IMR-90 (cell line): Measurements from ENCODE around the gene ACTMAP. TPM values are rescaled to one million over a fixed set of nuclear protein-coding genes. Genes with fewer than 3 reads are reported as not detected.

Experiments
- ATAC-seq: fragments of 200-7000 bp; cut with Tn5 transposase; 2 replicates; pipeline ENCODE4 v1.9.1; 2020; ENCODE audit warnings: low read depth, mild to moderate bottlenecking, moderate library complexity
- BruUV-seq: library from RNA; stranded (reverse); fragments of 400-500 nt; replicated peaks from 2 replicates; lab custom pipeline; 2021; lab: Mats Ljungman, UMichigan
- CTCF ChIA-PET: fragments of 300-600 bp; formaldehyde crosslinking; extraction: SDS; loops from one replicate; lab custom pipeline; 2021; ENCODE audit warnings: antibody characterized with exemption; lab: Yijun Ruan, JAX
- POLR2A ChIA-PET: fragments of 300-600 bp; sonication (Branson Sonifier 250); formaldehyde crosslinking; loops from one replicate; lab custom pipeline; 2022; ENCODE audit warnings: antibody characterized with exemption; ENCODE audit not compliant: unreplicated experiment; lab: Charles Lee
- DNase-seq: peaks from one replicate; pipeline ENCODE4 v3.0.0; 2013
- H2AFZ ChIP-seq: replicated peaks from 2 replicates; pipeline ENCODE3; 2013; ENCODE audit warnings: low read length, mild to moderate bottlenecking; ENCODE audit not compliant: poor library complexity
- H2AK5ac ChIP-seq: 2 replicates; pipeline ENCODE4 v1.6.1; 2013; ENCODE audit warnings: low read depth, low read length, inconsistent platforms
- H2AK9ac ChIP-seq: replicated peaks from 2 replicates; pipeline ENCODE3; 2013; ENCODE audit warnings: mild to moderate bottlenecking, low read depth, low read length, moderate library complexity; ENCODE audit not compliant: poor library complexity
- H2BK120ac ChIP-seq: 2 replicates; pipeline ENCODE4 v1.6.1; 2013; ENCODE audit warnings: low read depth, low read length, inconsistent platforms
- H2BK15ac ChIP-seq: 3 replicates; pipeline ENCODE4 v1.6.1; 2013; ENCODE audit warnings: low read depth, low read length, inconsistent platforms
- H2BK20ac ChIP-seq: 2 replicates; pipeline ENCODE4 v1.6.1; 2013; ENCODE audit warnings: low read depth, mild to moderate bottlenecking, inconsistent platforms, low read length, moderate library complexity
- H2BK5ac ChIP-seq: 2 replicates; pipeline ENCODE4 v1.6.1; 2013; ENCODE audit warnings: mild to moderate bottlenecking, low read depth, low read length, inconsistent platforms; ENCODE audit not compliant: poor library complexity, severe bottlenecking
- H3K14ac ChIP-seq: replicated peaks from 2 replicates; pipeline ENCODE4 v1.6.1; 2013; ENCODE audit warnings: low read depth, low read length, inconsistent platforms
- H3K18ac ChIP-seq: 2 replicates; pipeline ENCODE4 v1.6.1; 2013; ENCODE audit warnings: low read depth, low read length, control low read depth
- H3K23ac ChIP-seq: 2 replicates; pipeline ENCODE4 v1.6.1; 2013; ENCODE audit warnings: low read depth, low read length, inconsistent platforms
- H3K27ac ChIP-seq: 2 replicates; pipeline ENCODE4 v1.5.1; 2013; ENCODE audit warnings: mild to moderate bottlenecking, control low read depth, low read length; ENCODE audit not compliant: insufficient read depth
- H3K27me3 ChIP-seq: 2 replicates; pipeline ENCODE4 v1.6.1; 2013; ENCODE audit warnings: low read length; ENCODE audit not compliant: control insufficient read depth, insufficient read depth
- H3K36me3 ChIP-seq: 2 replicates; pipeline ENCODE4 v1.6.1; 2013; ENCODE audit warnings: low read length, mixed read lengths; ENCODE audit not compliant: control insufficient read depth, insufficient read depth
- H3K4ac ChIP-seq: 2 replicates; pipeline ENCODE4 v1.6.1; 2013; ENCODE audit warnings: low read depth, low read length, inconsistent platforms
- H3K4me1 ChIP-seq: 2 replicates; pipeline ENCODE4 v1.6.1; 2013; ENCODE audit warnings: low read length, mixed read lengths; ENCODE audit not compliant: control insufficient read depth, insufficient read depth
- H3K4me2 ChIP-seq: 2 replicates; pipeline ENCODE4 v1.6.1; 2013; ENCODE audit warnings: low read depth, mild to moderate bottlenecking, control low read depth, low read length, moderate library complexity
- H3K4me3 ChIP-seq: 2 replicates; pipeline ENCODE4 v1.5.1; 2013; ENCODE audit warnings: low read depth, mild to moderate bottlenecking, control low read depth, low read length, moderate library complexity; ENCODE audit not compliant: insufficient read depth
- H3K56ac ChIP-seq: 2 replicates; pipeline ENCODE4 v1.6.1; 2013; ENCODE audit warnings: low read length, inconsistent platforms; ENCODE audit not compliant: insufficient read depth; ENCODE audit errors: extremely low read depth
- H3K79me1 ChIP-seq, 2 experiments: 2 replicates each; pipeline ENCODE4 v1.6.1; 2013; ENCODE audit warnings: low read length in 2 of 2, inconsistent platforms in 1 of 2, low read depth in 1 of 2
- H3K9ac ChIP-seq: 2 replicates; pipeline ENCODE4 v1.6.1; 2013; ENCODE audit warnings: low read depth, low read length, control low read depth
- H3K9me1 ChIP-seq: 2 replicates; pipeline ENCODE4 v1.6.1; 2013; ENCODE audit warnings: low read length, inconsistent platforms; ENCODE audit not compliant: insufficient read depth
- H3K9me3 ChIP-seq: 2 replicates; pipeline ENCODE4 v1.6.1; 2013; ENCODE audit warnings: low read length; ENCODE audit not compliant: control insufficient read depth, insufficient read depth
- H4K20me1 ChIP-seq: 2 replicates; pipeline ENCODE4 v1.6.1; 2013; ENCODE audit warnings: low read length, inconsistent platforms; ENCODE audit not compliant: insufficient read depth
- H4K5ac ChIP-seq: 2 replicates; pipeline ENCODE4 v1.6.1; 2013; ENCODE audit warnings: mild to moderate bottlenecking, low read depth, low read length, control low read depth
- H4K8ac ChIP-seq, 2 experiments: 2 replicates each; pipeline ENCODE4 v1.6.1; 2013; ENCODE audit warnings: low read depth in 2 of 2, low read length in 2 of 2, control low read depth in 1 of 2, inconsistent platforms in 1 of 2
- H4K91ac ChIP-seq: 2 replicates; pipeline ENCODE4 v1.6.1; 2013; ENCODE audit warnings: low read depth, low read length, inconsistent platforms; ENCODE audit not compliant: insufficient read depth
- CEBPB ChIP-seq: IDR thresholded peaks from 2 replicates; pipeline ENCODE4 v1.6.1; 2012; ENCODE audit warnings: low read depth, low read length, improper control_type of control experiment
- MXI1 ChIP-seq: IDR thresholded peaks from 2 replicates; pipeline ENCODE4 v1.6.1; 2012; ENCODE audit warnings: low read depth, mild to moderate bottlenecking, low read length, moderate library complexity, borderline replicate concordance
- WGBS, 2 experiments: methylation state at CpG; one replicate each; pipeline versions ENCODE4 v1.1.5 to v1.1.7; 2013; ENCODE audit warnings: missing lambda C conversion rate in 2 of 2; ENCODE audit not compliant: insufficient read length in 1 of 2; ENCODE audit errors: extremely low coverage in 2 of 2; 5-methylcytosine and 5-hydroxymethylcytosine counted together
- dilution Hi-C: fragments of 300-500 bp; cut with HindIII; formaldehyde crosslinking; loops from one replicate; pipeline ENCODE4 v1.14.3; 2018; ENCODE audit warnings: low sequenced_read_pairs; ENCODE audit not compliant: unreplicated experiment
- in situ Hi-C: fragments of 300-500 bp; cut with MboI; formaldehyde crosslinking; loops from 3 replicates; pipeline ENCODE4 v1.14.3; 2019; ENCODE audit warnings: low sequenced_read_pairs, inconsistent platforms, mixed read lengths
- intact Hi-C: fragments of 100-400 bp; cut with micrococcal nuclease; formaldehyde crosslinking; loops from 2 replicates; pipeline ENCODE4 v1.10.0; 2022
- polyA plus RNA-seq, 3 experiments: library from polyadenylated mRNA; depleted of rRNA; stranded (reverse); fragments of >200 nt; gene quantifications; 2 replicates each; pipeline ENCODE4 v1.2.3, GENCODE V29; 2012; ENCODE audit warnings: low replicate concordance in 1 of 3
- total RNA-seq: library from RNA; depleted of rRNA; stranded (reverse); fragments of >200 nt; gene quantifications from 2 replicates; pipeline ENCODE4 v1.2.3, GENCODE V29; 2012

ACTMAP gene
- total and polyA plus RNA-seq, 2 of the 4 experiments (the other 2 are of a cell fraction): 0.54 to 5.4 TPM

- H3K56ac ChIP-seq: no peak overlapping the region
- dilution Hi-C loops (no loop called here), intact Hi-C loops (no loop called here), in situ Hi-C loops (no loop called here)
- H2AK5ac ChIP-seq: no peak overlapping the region
- no peak overlapping the region for H2BK5ac ChIP-seq
- H3K4me1 ChIP-seq: peaks cover 3% of the 10 kb centered on the region; the same call in 1 of the 2 replicates
- no peak overlapping the region for H4K91ac ChIP-seq
- no peak overlapping the region for H3K4ac ChIP-seq
- H3K36me3 ChIP-seq: peaks cover 7% of the 10 kb centered on the region
- H4K5ac ChIP-seq: no peak overlapping the region
- H3K9me3 ChIP-seq: no peaks in the 10 kb centered on the region
- peaks cover 7% of the 10 kb centered on the region for H3K9me1 ChIP-seq
- H4K20me1 ChIP-seq: peaks cover 5% of the 10 kb centered on the region; the same call in 1 of the 2 replicates
- no peak overlapping the region for H2BK120ac ChIP-seq
- ChIA-PET POLR2A (no interaction called here), CTCF (no interaction called here)
- no peak overlapping the region for H3K18ac ChIP-seq
- H2AFZ ChIP-seq: no peak overlapping the region
- no peak for DNase-seq
- no peak overlapping the region for H3K27ac ChIP-seq
- peak overlapping the region; percentile 21 for H2AK9ac ChIP-seq
- H3K27me3 ChIP-seq: no peaks in the 10 kb centered on the region
- 86% methylated on average over 2 of the region's 14 CpGs; no CpG with 5 or more reads in 1 of the 2 experiments for WGBS, 2 experiments
- no TSS peak for BruUV-seq
- no peak overlapping the region for H3K9ac ChIP-seq
- no peak overlapping the region for H2BK20ac ChIP-seq
- H4K8ac ChIP-seq: no peak overlapping the region
- peaks cover 8 to 17% of the 10 kb centered on the region in 2 experiments; a peak in 3 of 4 replicates for H3K79me1 ChIP-seq
- no peak overlapping the region for H3K23ac ChIP-seq
- no peak overlapping the region for H3K14ac ChIP-seq
- TF ChIP-seq MXI1 (no peak), CEBPB (no peak)
- no peak overlapping the region for H2BK15ac ChIP-seq
- H3K4me3 ChIP-seq: no peak overlapping the region
- ATAC-seq: no peak
- no peak overlapping the region for H3K4me2 ChIP-seq
Observed at GRCh38 chr19:40783711-40784110, 33.4 kb upstream of the ACTMAP start.
